Peyer's patch (tissue), 4 donors: ENCODE measurements around the gene BTAF1.

Experiments used
- CTCF ChIP-seq, 6 experiments: fragments of 450-650 bp in 4 of 6; fragments of 200-600 bp in 2 of 6; sonication (generic) in 1 of 6; IDR thresholded peaks; one replicate each; pipeline ENCODE4 v1.5.1; 2017 to 2019; ENCODE audit warnings: antibody characterized with exemption in 6 of 6, mild to moderate bottlenecking in 3 of 6, moderate library complexity in 1 of 6
- POLR2A ChIP-seq, 2 donors: fragments of 450-650 bp; IDR thresholded peaks; one replicate each; pipeline ENCODE4 v1.5.1; 2017; ENCODE audit warnings: antibody characterized with exemption in 2 of 2, mild to moderate bottlenecking in 2 of 2, moderate library complexity in 2 of 2

- TF ChIP-seq CTCF (IDR thresholded peaks at IDR 0.05) = no peak
- no peak for TF ChIP-seq POLR2A (IDR thresholded peaks at IDR 0.05)
Measured at GRCh38 chr10:91924212-91925021, 847 bp downstream of the BTAF1 start.
